RWPE2 (cell line): ENCODE results near the gene RAB42.
"Not testable (repeated sequence)": the region's sequence is repeated elsewhere in the genome, so short reads cannot be mapped to it uniquely, and the experiment has no call there.

Experiments
- ATAC-seq: fragments of 200-7000 bp; cut with Tn5 transposase; 3 replicates; pipeline ENCODE4 v1.9.1; 2021; ENCODE audit warnings: low read depth
- DNase-seq: peaks from one replicate; pipeline ENCODE4 v3.0.0-alpha.2; 2020; ENCODE audit warnings: low spot score
- H3K27ac ChIP-seq: fragments of 450-650 bp; 2 replicates; pipeline ENCODE4 v1.5.1; 2017; ENCODE audit warnings: mild to moderate bottlenecking; ENCODE audit not compliant: poor library complexity, severe bottlenecking
- H3K27me3 ChIP-seq: fragments of 250-450 bp; sonication (Bioruptor Pico); 2 replicates; pipeline ENCODE4 v1.5.1; 2021; ENCODE audit warnings: mild to moderate bottlenecking, moderate library complexity; ENCODE audit not compliant: insufficient read depth, poor library complexity, severe bottlenecking
- H3K36me3 ChIP-seq: fragments of 250-450 bp; sonication (Bioruptor Pico); 2 replicates; pipeline ENCODE4 v1.5.1; 2020; ENCODE audit warnings: low read depth, mild to moderate bottlenecking, moderate library complexity
- H3K4me1 ChIP-seq: fragments of 250-450 bp; sonication (Bioruptor Pico); 2 replicates; pipeline ENCODE4 v1.5.1; 2021; ENCODE audit warnings: mild to moderate bottlenecking, moderate library complexity; ENCODE audit not compliant: insufficient read depth, poor library complexity, severe bottlenecking
- H3K4me3 ChIP-seq: fragments of 250-450 bp; sonication (Bioruptor Pico); 2 replicates; pipeline ENCODE4 v1.5.1; 2021; ENCODE audit warnings: mild to moderate bottlenecking, moderate library complexity; ENCODE audit not compliant: severe bottlenecking
- H3K9me3 ChIP-seq: fragments of 250-450 bp; sonication (Bioruptor Pico); 2 replicates; pipeline ENCODE4 v1.5.1; 2021; ENCODE audit warnings: mild to moderate bottlenecking, moderate library complexity; ENCODE audit not compliant: severe bottlenecking
- CTCF ChIP-seq: fragments of 450-650 bp; IDR thresholded peaks from one replicate; pipeline ENCODE4 v1.5.1; 2017; ENCODE audit warnings: mild to moderate bottlenecking, moderate library complexity; ENCODE audit not compliant: poor library complexity, severe bottlenecking

RAB42 gene

GRCh38 chr1:28566931-28567330, 25.1 kb upstream of the RAB42 start:
- peaks cover 80% of the 10 kb centered on the region for H3K36me3 ChIP-seq
- ATAC-seq: no peak
- H3K27ac ChIP-seq: no peak overlapping the region
- no peak overlapping the region for H3K4me3 ChIP-seq
- no peaks in the 10 kb centered on the region for H3K4me1 ChIP-seq
- H3K27me3 ChIP-seq: no peaks in the 10 kb centered on the region
- no peaks in the 10 kb centered on the region for H3K9me3 ChIP-seq
- DNase-seq: no peak
- TF ChIP-seq CTCF: no peak

- ATAC-seq: no peak
- Histone ChIP-seq H3K36me3 (peaks cover 71% of the 10 kb centered on the region), H3K4me3 (no peak overlapping the region), H3K4me1 (peaks cover 15% of the 10 kb centered on the region), H3K9me3 (no peaks in the 10 kb centered on the region), H3K27ac (peak overlapping the region; percentile 43), H3K27me3 (no peaks in the 10 kb centered on the region)
- TF ChIP-seq CTCF: no peak
- DNase-seq: no peak
Measured at GRCh38 chr1:28571911-28572310, 20.2 kb upstream of the RAB42 start.

GRCh38 chr1:28572891-28573290, 19.2 kb upstream of the RAB42 start:
- not testable (repeated sequence) for H3K27me3 ChIP-seq, H3K4me3 ChIP-seq, ATAC-seq, H3K9me3 ChIP-seq, DNase-seq
- peaks cover 71% of the 10 kb centered on the region for H3K36me3 ChIP-seq
- peaks cover 15% of the 10 kb centered on the region for H3K4me1 ChIP-seq
- H3K27ac ChIP-seq: peak overlapping the region; percentile 43

- peaks cover 15% of the 10 kb centered on the region for H3K4me1 ChIP-seq
- peaks cover 73% of the 10 kb centered on the region for H3K36me3 ChIP-seq
- H3K4me3 ChIP-seq: no peak overlapping the region
Measured at GRCh38 chr1:28573564-28573963, 18.5 kb upstream of the RAB42 start.

GRCh38 chr1:28577052-28577678, 14.9 kb upstream of the RAB42 start:
- DNase-seq: no peak
- TF ChIP-seq CTCF: no peak
- Histone ChIP-seq H3K36me3 (peaks cover 74% of the 10 kb centered on the region), H3K27ac (peak overlapping the region; percentile 90), H3K27me3 (no peaks in the 10 kb centered on the region), H3K4me1 (peaks cover 15% of the 10 kb centered on the region), H3K4me3 (no peak overlapping the region), H3K9me3 (no peaks in the 10 kb centered on the region)
- peak; percentile 24 for ATAC-seq

More at GRCh38 chr1:28573564-28573963, 18.5 kb upstream of the RAB42 start:
- Histone ChIP-seq H3K27me3 (no peaks in the 10 kb centered on the region), H3K27ac (peak overlapping the region; percentile 70), H3K9me3 (no peaks in the 10 kb centered on the region)
- DNase-seq (no peak), ATAC-seq (no peak)
- TF ChIP-seq CTCF: no peak
